HG02798 (cell line): ENCODE measurements around the gene PTPRD.

Experiments used
- ATAC-seq: cut with Tn5 transposase; IDR thresholded peaks from one replicate; pipeline ENCODE4 v1.9.1; 2021; ENCODE audit warnings: mild to moderate bottlenecking; ENCODE audit not compliant: unreplicated experiment, poor library complexity

Gene PTPRD

GRCh38 chr9:10612641-10613398, at the start of gene PTPRD:
TSS of gene PTPRD (minus strand) at chr9:10613002.
- ATAC-seq, result peak; percentile 90

- no peak for ATAC-seq
These were observed 49.2 kb upstream of the PTPRD start for GRCh38 chr9:10661994-10662393.

- ATAC-seq, result no peak
These were observed 48.6 kb upstream of the PTPRD start for GRCh38 chr9:10661376-10661775.

- ATAC-seq, result no peak
These were observed 38.2 kb upstream of the PTPRD start for GRCh38 chr9:10651012-10651411.

GRCh38 chr9:10649076-10649475, 36.3 kb upstream of the PTPRD start:
- ATAC-seq, result no peak

GRCh38 chr9:10633785-10634184, 21.0 kb upstream of the PTPRD start:
- no peak for ATAC-seq

- ATAC-seq, result no peak
These were observed 1.5 kb upstream of the PTPRD start for GRCh38 chr9:10614196-10614800.

- ATAC-seq, result no peak
These were observed 617 bp upstream of the PTPRD start for GRCh38 chr9:10613419-10613818.

GRCh38 chr9:10605388-10605787, 7.4 kb downstream of the PTPRD start:
- ATAC-seq, result no peak

- ATAC-seq, result no peak
These were observed 7.9 kb downstream of the PTPRD start for GRCh38 chr9:10604927-10605326.

- no peak for ATAC-seq
These were observed 15.0 kb downstream of the PTPRD start for GRCh38 chr9:10597801-10598200.

- ATAC-seq, result no peak
These were observed 18.3 kb downstream of the PTPRD start for GRCh38 chr9:10594482-10594881.

- no peak for ATAC-seq
These were observed 26.4 kb downstream of the PTPRD start for GRCh38 chr9:10586407-10586806.

- no peak for ATAC-seq
These were observed 41.1 kb downstream of the PTPRD start for GRCh38 chr9:10571699-10572098.

GRCh38 chr9:10566848-10567247, 46.0 kb downstream of the PTPRD start:
- no peak for ATAC-seq

- no peak for ATAC-seq
These were observed 50.0 kb downstream of the PTPRD start for GRCh38 chr9:10562581-10563343.

- no peak for ATAC-seq
These were observed 64.5 kb downstream of the PTPRD start for GRCh38 chr9:10548348-10548747.

GRCh38 chr9:10538073-10538472, 74.7 kb downstream of the PTPRD start:
- ATAC-seq, result no peak

GRCh38 chr9:10534850-10535249, 78.0 kb downstream of the PTPRD start:
- no peak for ATAC-seq

- ATAC-seq, result no peak
These were observed 86.8 kb downstream of the PTPRD start for GRCh38 chr9:10525972-10526371.

- no peak for ATAC-seq
These were observed 89.6 kb downstream of the PTPRD start for GRCh38 chr9:10523164-10523563.
